Measurements from ENCODE around the gene MAPK8.
"Not testable (repeated sequence)": the region's sequence is repeated elsewhere in the genome, so short reads cannot be mapped to it uniquely, and the experiment has no call there.

The MAPK8 gene

DNA sequence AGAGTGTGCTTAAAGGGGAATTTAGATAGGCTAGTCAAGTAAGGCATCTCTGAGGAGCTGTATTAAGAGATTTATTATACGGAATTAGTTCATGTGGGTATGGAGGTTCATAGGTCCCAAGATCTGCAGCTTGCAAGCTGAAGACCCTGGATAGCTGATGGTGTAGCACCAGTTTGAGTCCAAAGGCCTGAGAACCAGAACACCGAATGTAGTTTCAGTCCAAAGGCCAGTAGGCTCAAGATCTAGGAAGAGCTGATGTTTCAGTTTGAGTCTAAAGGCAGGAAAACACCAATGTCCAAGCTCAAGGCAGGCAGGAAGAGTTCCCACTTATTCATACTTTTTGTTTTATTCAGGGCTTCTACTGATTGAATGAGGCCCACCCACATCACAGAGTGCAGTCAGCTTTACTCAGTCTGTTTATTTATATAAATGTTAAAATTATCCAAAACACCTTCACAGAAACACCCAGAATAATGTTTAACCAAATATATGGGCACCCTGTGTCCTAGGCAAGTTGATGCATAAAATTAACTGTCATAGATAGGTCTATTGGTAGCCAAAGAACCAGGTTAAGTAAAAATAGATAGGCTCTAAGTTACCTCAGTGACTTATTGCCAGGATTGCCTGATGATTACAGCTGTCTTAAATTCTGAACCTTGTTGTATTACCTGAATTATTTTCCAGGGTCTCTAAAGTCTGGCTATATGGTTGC, 83.5 kb downstream of the MAPK8 start:
- DNase-seq: no peak

DNA sequence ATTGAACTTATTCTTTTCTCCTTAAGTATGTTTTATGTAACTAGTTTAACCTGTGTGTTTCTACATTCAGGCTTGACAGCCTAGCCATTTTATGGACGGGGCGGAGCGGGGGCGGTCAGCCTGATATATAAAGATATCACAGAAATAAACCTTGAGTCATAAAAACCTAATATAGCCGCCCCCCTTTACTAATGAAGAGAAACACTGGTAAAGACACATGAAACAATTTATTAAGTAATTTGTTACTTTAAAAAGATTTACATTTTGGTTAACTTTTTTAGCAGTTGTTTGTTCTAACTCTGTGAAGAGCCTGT, 84.0 kb downstream of the MAPK8 start:
- no peak for DNase-seq

DNA sequence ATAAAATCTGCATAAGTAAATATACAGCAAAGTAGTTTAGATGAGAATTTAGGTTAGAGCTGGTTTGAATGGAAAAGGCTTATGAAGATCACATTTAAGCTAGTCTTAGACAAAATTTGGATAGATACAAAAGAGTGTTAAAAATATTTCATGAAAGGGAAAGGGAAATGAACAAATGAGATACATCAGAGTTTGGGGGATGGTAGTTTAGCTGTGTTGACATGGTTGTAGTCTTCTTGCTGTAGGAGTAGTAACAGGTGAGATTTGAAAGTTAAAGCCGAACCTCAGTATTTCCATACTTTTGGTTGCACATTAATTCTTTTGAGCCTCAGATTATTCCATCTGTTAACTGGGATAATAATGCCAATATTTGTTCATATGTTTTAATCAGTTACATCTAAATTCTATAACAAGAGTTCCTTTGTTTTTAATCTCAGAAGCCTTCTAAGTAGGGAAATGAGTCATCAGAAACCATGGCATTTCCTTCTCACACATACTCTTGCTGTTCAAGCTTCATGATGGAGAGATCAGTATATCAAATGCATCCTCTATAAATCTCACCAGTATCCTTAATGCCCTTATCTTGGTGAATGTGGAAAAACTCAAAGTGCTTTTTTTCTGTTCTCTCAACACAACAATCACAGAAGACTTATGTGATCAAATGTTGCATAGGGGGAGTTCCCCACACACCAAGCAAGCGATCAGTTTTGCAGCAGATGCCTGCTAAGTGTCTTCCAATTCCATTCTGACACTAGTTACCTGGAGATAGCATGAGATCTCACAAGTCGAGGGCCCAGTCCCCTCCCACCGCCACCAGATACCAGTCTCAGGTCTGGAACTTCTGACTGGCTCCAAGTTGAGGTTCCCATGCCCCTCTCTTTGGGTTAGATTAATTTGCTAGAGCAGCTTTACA, 84.7 kb downstream of the MAPK8 start:
- DNase-seq: no peak

DNA sequence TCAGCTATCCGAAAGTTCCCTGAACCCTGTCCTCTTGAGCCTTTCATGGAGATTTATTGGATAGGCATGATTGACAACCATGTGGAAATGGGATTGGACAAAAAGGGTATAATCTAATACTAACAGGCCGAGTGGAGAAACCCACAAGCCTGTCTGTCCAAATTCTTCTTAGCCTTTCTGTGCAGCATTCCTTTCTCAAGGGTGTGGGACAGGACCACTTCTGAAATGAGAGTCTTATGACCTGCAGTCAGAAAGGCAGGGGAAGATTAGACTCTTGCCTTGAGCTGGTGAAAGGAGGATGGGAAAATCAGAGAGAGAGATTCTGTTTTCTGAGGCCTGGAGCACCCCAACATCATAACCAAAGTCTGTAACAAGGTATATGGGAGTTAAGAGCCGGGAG, 85.5 kb downstream of the MAPK8 start:
- DNase-seq: no peak

DNA sequence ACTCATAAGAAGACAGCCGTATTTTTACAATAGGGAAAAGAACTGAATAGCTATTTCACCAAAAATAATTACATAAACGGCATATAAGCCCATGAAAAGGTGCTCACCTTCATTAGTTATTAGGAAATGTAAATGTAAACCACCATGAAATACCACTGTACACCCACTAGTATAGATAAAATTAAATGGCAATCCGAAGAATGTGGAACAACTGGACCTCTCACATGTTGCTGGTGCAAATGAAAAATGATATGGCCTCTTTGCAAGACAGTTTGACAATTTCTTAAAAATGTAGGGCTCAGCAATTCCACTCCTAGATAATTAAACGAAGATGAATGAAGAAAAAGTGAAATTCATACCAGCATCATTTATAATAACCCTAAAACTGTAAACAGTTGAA, 91.8 kb downstream of the MAPK8 start:
- DNase-seq: no peak

DNA sequence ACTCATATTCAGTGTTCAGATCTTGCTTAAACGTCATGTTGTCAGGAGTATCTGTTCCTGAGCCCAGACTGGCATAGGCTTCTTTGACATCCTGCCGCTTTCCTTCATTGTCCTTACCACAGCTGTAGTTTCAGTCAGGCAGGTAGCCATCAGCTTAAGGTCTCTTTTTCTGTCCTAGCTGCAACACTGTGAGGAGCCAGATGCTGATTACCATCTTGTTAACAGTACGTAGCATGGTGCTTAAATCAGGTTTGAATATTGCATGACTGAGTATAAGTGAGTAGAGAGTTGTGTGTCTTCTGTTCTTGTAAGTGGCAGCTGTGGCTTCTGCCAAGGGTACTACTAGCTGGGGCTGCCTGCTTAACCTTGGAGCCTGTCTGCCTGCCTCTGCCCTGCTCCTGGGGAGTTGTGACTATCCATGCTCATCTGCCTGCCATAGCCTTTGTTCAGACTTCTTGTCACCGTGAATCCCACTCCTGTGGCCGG, 92.6 kb downstream of the MAPK8 start:
- DNase-seq: no peak

DNA sequence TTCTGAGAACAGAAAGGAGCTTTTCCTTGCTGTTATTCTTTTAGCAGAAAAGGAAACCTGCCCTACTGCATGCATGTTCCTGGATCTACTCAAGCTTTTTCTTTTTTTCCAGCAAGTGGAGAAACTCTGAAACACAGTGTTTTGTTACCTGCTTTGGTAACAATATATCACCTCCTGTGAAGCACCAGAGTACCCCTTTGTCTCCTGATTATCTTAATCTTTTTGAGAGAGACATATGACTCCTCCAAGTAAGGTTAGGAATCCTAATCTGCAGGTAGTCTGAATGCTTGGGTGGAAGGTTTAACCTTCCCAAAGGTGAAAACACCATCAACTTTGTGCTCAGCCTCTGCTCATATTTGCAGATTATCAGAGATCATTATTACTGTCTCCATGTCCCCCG, 93.1 kb downstream of the MAPK8 start:
- no peak for DNase-seq

DNA sequence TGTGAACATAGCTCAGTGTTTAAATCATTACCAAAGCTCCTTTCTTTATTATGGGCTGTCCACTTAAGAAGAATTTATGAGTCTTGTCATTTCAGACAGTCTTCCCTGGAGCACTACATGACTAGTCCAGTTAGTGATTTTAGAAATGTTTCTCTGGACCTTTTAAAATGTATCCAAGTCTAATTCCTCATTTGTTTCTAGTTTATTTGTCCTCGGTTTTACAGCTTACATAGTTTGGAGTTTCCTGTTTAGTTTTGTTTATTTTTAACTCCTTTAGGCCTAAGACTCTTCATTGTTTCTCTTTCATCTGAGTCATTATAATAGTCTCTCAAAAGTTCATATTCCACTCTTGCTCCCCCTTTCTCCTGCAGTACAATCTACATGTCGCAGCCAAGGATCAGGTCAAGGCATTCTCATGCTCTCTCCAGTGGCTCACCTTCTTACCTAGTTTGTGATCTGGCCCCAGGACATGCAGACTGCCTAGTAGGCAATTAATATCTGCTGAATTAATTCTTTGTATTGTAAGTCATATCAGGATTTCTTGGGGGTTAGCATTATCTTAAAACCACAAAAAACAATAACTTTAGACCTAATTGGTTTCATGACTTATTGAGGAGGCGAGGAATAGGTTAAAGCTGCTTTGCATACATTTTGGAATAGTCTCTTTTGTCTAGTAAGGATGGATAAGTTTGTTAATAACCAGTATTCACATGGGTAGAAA, 93.8 kb downstream of the MAPK8 start:
- no peak for DNase-seq

DNA sequence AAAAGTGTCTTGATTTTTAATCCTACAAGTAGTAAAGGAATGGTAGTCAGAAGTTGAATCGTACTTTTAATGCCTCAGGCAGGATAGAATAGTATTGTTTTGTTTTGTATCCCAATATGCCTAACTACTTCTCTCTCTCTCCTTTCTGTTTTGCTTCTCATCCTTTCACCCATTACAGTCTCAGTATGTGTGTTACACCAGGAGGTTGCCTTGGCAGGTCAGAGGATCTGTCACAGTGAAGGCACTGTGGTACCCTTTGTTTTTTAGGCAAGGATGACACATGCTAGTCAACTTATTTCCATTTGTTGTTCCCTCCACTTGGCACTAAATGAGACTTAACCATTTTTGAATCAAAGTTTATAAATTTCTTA, 94.4 kb downstream of the MAPK8 start:
- no peak for DNase-seq

DNA sequence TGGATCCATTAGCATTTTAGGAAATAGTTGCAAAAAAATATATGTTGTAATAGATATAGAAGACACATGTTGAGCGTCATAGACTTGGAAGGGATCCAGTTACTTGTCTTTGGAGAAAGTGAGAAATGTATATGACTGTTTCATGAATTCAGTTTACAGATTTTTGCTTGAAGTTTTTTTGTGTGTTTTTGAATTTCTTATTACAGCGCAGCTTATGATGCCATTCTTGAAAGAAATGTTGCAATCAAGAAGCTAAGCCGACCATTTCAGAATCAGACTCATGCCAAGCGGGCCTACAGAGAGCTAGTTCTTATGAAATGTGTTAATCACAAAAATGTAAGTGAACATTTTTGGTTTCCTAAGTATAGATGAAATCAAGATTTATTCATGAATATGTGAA, 98.2 kb downstream of the MAPK8 start:
- DNase-seq: no peak

DNA sequence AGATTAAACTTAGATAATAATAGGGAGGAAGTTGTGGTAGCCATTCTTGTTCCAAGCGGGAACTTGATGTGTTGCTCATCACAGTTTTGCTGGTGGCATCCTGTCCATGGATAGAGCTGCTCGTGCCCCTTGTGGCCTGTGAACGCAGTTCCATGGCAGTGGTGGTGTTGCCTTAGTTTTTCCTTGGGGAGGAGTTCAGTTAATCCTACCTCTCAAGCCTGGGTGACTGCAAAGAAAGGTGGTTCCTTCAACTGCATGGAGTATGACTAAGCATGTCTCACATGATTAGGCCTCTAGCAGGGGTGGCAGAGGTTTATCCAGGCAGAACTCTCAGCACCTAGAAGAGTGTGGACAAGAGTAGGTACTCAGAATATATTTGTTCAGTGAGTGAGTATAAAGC, 99.7 kb downstream of the MAPK8 start:
- no peak for DNase-seq

DNA sequence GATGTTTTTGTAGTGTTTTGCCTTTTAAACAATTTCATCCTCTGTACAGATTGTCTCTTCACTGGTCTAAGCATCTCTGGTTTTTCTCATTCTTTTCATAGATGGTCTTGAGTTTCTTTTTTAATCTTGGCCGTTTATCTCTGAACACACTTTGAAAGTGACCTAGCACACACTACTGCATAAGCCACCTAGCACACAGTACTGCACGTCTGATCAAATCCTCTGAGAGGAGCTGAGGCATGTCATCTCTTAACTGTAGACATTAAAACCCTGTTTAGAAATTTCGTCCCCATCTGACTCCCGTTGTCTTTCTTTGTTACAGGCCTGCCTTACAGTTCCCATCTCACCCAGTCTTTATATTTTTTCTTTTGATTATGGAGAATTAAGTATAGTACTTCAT, 100.2 kb downstream of the MAPK8 start:
- DNase-seq: no peak

DNA sequence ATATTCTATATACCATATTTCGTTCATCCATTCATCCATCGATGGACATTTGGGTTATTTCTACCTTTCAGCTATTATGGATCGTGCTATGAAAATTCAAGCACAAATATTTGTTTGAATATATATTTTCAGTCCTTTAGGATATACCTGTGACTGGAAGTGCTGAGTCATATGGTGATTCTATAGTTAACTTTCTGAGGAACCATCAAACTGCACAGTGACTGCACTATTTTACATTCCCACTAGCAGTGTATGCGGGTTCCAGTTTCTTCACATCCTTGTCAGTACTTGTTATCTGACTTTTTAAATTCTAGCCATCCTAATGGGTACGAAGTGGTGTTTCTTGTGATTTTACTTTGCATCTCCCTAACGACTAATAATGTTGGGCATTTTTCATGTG, 104.0 kb downstream of the MAPK8 start:
- no peak for DNase-seq

DNA sequence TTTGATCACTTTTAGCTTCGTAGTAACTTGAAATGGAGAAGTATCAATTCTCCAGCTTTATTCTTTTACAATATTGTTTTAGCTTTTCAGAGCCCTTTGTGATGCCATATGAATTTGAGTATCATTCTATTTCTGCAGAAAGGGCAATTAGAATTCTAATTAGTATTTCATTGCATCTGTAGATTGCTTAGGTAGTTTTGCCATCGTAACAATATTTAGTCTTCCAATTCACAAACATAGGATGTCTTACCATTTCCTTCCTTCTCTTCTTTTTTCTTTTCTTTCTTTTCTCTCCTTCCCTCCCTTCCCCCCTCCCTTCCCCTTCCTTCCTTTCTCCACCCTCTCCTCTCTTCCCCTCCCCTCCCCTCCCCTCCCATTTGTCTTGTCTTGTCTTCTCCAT, 105.0 kb downstream of the MAPK8 start:
- no peak for DNase-seq

DNA sequence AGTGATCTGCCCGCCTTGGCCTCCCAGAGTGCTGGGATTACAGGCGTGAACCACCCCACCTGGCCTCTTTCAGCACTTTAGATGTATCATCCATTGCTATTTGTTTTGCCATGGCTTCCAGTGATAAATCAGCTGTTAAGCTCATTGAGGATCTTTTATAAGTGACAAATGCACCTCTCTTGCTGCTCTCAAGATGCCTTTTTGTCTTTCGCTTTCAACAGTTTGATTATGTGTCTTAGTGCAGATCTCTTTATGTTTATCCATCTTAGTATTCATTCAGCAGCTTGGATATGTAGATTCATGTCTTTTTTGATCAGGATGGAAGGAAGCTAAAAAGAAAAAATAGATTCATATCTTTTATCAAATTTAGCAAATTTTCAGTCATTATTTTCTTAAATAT, 105.6 kb downstream of the MAPK8 start:
- DNase-seq: no peak

DNA sequence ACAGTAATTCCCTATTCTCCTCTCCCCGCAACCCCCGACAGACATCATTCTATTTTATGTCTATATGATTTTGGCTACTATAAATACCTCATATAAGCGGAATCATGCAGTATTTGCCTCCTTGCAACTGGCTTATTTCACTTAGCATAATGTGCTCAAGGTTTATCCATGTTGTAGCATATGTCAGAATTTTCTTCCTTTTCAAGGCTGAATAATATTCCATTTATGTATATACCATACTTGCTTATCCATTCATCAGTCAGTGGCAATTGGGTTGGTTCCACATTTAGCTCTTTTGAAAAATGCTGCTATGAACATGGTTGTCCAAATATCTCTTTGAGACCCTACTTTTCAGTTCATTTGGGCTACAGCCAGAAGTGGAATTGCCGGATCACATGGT, 106.5 kb downstream of the MAPK8 start:
- no peak for DNase-seq

DNA sequence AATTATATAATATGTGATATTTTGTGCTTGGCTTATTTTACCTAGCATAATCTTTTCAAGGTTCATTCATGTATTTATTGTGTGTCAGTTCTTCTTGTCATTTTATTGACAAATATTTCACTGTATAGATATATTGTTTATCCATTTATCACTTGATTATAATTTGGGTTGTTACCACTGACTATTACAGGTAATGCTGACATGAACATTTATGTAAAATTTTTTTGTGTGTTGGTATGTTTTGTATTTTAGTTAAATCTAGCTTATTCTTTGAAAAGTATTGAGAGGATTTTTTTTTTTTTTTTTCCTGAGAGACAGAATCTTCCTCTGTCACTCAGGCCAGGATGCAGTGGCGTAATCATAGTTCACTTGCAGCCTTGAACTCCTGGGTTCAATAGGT, 107.7 kb downstream of the MAPK8 start:
- no peak for DNase-seq

DNA sequence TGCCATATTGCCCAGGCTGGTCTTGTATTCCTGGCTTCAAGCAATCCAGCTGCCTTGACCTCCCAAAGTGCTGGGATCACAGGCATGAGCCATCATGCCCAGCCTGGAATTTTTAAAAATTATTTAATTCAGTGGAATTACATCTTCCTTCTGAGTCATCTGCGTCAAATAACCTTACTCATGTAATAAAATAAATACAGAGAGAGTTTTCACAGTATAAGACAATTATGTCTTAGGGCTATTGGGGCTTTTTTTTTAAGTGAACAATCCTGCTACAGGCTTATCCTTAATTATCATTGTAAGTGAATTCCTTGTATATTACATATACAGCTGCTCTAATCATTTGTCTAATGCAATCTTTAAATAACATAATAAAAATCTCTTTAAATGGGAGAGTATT, 108.3 kb downstream of the MAPK8 start:
- DNase-seq: no peak

DNA sequence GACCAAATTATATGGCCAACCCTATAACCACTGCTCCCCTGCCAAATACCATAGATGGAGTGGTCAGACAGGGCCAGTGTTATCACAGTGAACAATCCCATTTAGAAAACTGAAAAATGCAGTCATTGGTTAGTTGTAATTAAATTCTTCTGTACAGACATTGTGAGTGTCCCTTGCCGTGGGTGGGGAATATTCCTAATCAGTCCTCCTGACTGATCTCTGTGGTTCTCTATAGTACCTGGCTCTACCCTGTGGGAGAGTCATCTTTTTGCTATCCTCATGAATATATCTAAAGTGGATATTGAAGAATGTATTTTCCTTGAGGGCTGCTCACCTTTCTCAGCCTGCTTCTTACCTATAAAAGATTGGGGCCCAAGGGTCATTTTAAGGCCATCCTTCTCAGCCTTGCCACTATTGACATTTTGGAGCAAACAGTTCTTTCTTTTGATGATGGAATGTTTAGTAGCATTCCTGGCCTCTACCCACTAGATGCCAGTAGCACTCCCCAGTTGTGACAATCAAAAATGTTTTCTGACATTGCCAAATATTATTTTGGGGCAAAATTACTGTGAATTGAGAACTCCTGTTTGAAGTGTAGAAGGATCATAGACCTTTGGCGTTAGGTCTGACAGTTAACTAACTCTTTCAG, 110.2 kb downstream of the MAPK8 start:
- DNase-seq: no peak

DNA sequence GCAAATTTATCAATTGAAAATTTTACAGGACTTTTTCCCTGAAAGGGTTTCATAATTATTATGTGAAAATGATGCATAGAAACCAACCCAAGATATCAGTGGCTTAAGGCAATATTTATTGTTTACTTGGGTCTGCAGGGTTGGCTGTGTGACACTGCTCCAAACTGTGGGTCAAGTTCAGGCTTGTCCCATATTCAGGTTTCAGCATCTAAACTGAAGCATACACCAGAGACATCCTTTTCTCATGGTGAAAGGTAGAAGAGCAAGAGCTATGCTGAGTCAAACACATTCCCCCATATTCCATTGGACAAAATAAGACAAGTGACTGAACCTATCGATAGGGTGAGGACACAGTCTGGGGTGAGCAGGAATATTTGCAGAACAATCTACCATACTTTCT, 110.9 kb downstream of the MAPK8 start:
- DNase-seq: no peak

DNA sequence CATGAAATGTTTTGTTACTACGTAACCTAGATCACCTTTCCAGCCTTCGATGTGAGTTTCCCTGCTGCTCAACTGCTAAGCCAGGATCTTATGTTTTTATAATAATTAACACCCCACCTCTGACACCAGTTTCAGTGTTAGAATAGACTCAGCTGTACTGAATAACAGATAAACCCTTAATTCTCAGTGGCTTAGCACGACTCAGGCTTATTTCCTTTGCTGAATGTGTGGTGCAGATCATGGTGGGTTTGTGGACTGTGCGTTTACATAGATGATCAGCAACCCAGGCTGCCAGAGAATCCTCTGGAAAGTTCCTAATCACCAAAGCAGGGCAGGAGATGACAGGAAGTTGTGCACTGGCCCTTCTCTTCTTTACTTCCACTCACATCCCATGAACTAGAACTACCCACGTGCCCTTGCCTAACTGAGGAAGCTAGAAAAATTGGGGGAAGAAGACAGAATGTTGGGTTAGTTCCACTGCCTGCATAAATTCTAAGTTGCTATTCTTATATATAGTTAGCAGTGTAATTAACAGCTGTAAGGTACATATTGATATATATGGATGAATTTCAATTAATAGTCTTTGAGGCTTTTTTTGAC, 111.8 kb downstream of the MAPK8 start:
- no peak for DNase-seq

DNA sequence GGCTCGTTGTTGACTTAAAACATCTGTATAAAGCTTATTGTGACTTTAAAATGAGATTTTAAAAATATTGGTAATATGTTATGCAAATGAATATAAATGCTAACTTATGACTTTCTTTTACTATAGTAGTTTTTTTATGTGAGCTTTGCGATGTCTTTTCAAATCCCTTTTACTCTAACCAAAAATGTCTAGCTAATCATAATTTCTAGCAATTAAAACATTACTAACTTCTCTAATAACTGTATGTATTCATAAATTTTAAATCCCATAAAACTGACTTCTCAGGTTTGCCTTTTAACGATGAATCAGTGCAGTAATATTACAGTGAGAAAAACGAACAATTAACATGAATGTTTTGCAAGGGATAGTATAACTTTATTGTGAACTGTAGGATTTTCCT, 113.2 kb downstream of the MAPK8 start:
- no peak for DNase-seq

DNA sequence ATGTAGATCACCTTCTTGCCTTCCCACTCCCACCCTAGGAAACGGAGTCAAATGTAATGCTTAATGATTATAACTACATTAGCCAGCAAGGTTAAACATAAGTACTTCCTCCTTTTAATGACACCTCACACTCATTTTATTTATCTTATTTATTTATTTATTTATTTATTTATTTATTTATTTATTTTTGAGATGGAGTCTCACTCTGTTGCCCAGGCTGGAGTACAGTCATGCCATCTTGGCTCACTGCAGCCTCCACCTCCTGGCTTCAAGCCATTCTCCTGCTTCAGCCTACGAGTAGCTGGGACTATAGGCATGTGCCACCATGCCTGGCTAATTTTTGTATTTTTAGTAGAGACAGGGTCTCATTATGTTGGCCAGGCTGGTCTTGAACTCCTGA, 115.4 kb downstream of the MAPK8 start:
- DNase-seq: not testable (repeated sequence)
